ENCODE measurements around the gene DDX56. TPM values are rescaled to one million over a fixed set of nuclear protein-coding genes. Genes with fewer than 3 reads are reported as not detected.
A peak's percentile ranks its signal among the peaks of the same experiment; 100 is the strongest.

Gene DDX56
- total and polyA plus RNA-seq, 9 of the 15 experiments (the other 6 are each of a cell fraction or from before 2014, with no cell fraction given) = 33.0 to 145 (median 102) TPM

GRCh38 chr7:44606341-44607140, 32.8 kb upstream of the DDX56 start, which contains the start of gene OGDH (continued):
- TF ChIP-seq, protein P1, sequence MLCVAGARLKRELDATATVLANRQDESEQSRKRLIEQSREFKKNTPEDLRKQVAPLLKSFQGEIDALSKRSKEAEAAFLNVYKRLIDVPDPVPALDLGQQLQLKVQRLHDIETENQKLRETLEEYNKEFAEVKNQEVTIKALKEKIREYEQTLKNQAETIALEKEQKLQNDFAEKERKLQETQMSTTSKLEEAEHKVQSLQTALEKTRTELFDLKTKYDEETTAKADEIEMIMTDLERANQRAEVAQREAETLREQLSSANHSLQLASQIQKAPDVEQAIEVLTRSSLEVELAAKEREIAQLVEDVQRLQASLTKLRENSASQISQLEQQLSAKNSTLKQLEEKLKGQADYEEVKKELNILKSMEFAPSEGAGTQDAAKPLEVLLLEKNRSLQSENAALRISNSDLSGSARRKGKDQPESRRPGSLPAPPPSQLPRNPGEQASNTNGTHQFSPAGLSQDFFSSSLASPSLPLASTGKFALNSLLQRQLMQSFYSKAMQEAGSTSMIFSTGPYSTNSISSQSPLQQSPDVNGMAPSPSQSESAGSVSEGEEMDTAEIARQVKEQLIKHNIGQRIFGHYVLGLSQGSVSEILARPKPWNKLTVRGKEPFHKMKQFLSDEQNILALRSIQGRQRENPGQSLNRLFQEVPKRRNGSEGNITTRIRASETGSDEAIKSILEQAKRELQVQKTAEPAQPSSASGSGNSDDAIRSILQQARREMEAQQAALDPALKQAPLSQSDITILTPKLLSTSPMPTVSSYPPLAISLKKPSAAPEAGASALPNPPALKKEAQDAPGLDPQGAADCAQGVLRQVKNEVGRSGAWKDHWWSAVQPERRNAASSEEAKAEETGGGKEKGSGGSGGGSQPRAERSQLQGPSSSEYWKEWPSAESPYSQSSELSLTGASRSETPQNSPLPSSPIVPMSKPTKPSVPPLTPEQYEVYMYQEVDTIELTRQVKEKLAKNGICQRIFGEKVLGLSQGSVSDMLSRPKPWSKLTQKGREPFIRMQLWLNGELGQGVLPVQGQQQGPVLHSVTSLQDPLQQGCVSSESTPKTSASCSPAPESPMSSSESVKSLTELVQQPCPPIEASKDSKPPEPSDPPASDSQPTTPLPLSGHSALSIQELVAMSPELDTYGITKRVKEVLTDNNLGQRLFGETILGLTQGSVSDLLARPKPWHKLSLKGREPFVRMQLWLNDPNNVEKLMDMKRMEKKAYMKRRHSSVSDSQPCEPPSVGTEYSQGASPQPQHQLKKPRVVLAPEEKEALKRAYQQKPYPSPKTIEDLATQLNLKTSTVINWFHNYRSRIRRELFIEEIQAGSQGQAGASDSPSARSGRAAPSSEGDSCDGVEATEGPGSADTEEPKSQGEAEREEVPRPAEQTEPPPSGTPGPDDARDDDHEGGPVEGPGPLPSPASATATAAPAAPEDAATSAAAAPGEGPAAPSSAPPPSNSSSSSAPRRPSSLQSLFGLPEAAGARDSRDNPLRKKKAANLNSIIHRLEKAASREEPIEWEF (CRISPR knock-in tag; IDR thresholded peaks at IDR 0.05) = no peak
- TF ChIP-seq TGIF2 (CRISPR knock-in tag; IDR thresholded peaks at IDR 0.05) (0 out of 2 replicates have a peak, but pooled peaks have one; percentile 18), POU5F1 (IDR thresholded peaks at IDR 0.05; ENCODE audit: borderline replicate concordance, low read depth, low read length, partially characterized antibody) (no peak), ZNF384 (IDR thresholded peaks at IDR 0.05; ENCODE audit: low read depth, low read length) (no peak; the same call in 1 of the 2 replicates), WHSC1 (IDR thresholded peaks at IDR 0.05; ENCODE audit: low read length) (no peak), LARP7 (IDR thresholded peaks at IDR 0.05) (no peak)
- TF ChIP-seq, protein P2, sequence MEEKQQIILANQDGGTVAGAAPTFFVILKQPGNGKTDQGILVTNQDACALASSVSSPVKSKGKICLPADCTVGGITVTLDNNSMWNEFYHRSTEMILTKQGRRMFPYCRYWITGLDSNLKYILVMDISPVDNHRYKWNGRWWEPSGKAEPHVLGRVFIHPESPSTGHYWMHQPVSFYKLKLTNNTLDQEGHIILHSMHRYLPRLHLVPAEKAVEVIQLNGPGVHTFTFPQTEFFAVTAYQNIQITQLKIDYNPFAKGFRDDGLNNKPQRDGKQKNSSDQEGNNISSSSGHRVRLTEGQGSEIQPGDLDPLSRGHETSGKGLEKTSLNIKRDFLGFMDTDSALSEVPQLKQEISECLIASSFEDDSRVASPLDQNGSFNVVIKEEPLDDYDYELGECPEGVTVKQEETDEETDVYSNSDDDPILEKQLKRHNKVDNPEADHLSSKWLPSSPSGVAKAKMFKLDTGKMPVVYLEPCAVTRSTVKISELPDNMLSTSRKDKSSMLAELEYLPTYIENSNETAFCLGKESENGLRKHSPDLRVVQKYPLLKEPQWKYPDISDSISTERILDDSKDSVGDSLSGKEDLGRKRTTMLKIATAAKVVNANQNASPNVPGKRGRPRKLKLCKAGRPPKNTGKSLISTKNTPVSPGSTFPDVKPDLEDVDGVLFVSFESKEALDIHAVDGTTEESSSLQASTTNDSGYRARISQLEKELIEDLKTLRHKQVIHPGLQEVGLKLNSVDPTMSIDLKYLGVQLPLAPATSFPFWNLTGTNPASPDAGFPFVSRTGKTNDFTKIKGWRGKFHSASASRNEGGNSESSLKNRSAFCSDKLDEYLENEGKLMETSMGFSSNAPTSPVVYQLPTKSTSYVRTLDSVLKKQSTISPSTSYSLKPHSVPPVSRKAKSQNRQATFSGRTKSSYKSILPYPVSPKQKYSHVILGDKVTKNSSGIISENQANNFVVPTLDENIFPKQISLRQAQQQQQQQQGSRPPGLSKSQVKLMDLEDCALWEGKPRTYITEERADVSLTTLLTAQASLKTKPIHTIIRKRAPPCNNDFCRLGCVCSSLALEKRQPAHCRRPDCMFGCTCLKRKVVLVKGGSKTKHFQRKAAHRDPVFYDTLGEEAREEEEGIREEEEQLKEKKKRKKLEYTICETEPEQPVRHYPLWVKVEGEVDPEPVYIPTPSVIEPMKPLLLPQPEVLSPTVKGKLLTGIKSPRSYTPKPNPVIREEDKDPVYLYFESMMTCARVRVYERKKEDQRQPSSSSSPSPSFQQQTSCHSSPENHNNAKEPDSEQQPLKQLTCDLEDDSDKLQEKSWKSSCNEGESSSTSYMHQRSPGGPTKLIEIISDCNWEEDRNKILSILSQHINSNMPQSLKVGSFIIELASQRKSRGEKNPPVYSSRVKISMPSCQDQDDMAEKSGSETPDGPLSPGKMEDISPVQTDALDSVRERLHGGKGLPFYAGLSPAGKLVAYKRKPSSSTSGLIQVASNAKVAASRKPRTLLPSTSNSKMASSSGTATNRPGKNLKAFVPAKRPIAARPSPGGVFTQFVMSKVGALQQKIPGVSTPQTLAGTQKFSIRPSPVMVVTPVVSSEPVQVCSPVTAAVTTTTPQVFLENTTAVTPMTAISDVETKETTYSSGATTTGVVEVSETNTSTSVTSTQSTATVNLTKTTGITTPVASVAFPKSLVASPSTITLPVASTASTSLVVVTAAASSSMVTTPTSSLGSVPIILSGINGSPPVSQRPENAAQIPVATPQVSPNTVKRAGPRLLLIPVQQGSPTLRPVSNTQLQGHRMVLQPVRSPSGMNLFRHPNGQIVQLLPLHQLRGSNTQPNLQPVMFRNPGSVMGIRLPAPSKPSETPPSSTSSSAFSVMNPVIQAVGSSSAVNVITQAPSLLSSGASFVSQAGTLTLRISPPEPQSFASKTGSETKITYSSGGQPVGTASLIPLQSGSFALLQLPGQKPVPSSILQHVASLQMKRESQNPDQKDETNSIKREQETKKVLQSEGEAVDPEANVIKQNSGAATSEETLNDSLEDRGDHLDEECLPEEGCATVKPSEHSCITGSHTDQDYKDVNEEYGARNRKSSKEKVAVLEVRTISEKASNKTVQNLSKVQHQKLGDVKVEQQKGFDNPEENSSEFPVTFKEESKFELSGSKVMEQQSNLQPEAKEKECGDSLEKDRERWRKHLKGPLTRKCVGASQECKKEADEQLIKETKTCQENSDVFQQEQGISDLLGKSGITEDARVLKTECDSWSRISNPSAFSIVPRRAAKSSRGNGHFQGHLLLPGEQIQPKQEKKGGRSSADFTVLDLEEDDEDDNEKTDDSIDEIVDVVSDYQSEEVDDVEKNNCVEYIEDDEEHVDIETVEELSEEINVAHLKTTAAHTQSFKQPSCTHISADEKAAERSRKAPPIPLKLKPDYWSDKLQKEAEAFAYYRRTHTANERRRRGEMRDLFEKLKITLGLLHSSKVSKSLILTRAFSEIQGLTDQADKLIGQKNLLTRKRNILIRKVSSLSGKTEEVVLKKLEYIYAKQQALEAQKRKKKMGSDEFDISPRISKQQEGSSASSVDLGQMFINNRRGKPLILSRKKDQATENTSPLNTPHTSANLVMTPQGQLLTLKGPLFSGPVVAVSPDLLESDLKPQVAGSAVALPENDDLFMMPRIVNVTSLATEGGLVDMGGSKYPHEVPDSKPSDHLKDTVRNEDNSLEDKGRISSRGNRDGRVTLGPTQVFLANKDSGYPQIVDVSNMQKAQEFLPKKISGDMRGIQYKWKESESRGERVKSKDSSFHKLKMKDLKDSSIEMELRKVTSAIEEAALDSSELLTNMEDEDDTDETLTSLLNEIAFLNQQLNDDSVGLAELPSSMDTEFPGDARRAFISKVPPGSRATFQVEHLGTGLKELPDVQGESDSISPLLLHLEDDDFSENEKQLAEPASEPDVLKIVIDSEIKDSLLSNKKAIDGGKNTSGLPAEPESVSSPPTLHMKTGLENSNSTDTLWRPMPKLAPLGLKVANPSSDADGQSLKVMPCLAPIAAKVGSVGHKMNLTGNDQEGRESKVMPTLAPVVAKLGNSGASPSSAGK (IDR thresholded peaks at IDR 0.05) = 0 out of 2 replicates have a peak, but pooled peaks have one; percentile 97
- TF ChIP-seq, protein P3, sequence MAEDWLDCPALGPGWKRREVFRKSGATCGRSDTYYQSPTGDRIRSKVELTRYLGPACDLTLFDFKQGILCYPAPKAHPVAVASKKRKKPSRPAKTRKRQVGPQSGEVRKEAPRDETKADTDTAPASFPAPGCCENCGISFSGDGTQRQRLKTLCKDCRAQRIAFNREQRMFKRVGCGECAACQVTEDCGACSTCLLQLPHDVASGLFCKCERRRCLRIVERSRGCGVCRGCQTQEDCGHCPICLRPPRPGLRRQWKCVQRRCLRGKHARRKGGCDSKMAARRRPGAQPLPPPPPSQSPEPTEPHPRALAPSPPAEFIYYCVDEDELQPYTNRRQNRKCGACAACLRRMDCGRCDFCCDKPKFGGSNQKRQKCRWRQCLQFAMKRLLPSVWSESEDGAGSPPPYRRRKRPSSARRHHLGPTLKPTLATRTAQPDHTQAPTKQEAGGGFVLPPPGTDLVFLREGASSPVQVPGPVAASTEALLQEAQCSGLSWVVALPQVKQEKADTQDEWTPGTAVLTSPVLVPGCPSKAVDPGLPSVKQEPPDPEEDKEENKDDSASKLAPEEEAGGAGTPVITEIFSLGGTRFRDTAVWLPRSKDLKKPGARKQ (CRISPR knock-in tag; IDR thresholded peaks at IDR 0.05) = no peak
